Stimulated activated memory B cell treated with anti-CD40 and anti-IgM and Interleukin-4, amounts not matched to agents 10 μg/mL and 1 μg/mL and 100 μg/mL, for 72 hours (primary cell): ENCODE data around the gene AURKA.
"Not testable (repeated sequence)": the region's sequence is repeated elsewhere in the genome, so short reads cannot be mapped to it uniquely, and the experiment has no call there.

Experiments used
- ATAC-seq: fragments of 150-1000 bp; cut with Tn5 transposase; 2 replicates; pipeline ENCODE4 v1.10.0; 2021
- H3K27ac Mint-ChIP-seq: one replicate; pipeline ENCODE4 v1.8.0; 2022; ENCODE audit warnings: mild to moderate bottlenecking, mixed read lengths
- H3K27me3 Mint-ChIP-seq: one replicate; pipeline ENCODE4 v1.8.0; 2022; ENCODE audit warnings: mixed read lengths
- H3K36me3 Mint-ChIP-seq: one replicate; pipeline ENCODE4 v1.8.0; 2022; ENCODE audit warnings: mixed read lengths
- H3K4me1 Mint-ChIP-seq: one replicate; pipeline ENCODE4 v1.8.0; 2022; ENCODE audit warnings: mixed read lengths
- H3K4me3 Mint-ChIP-seq: one replicate; pipeline ENCODE4 v1.8.0; 2022; ENCODE audit warnings: mild to moderate bottlenecking, moderate library complexity, mixed read lengths
- H3K9me3 Mint-ChIP-seq: one replicate; pipeline ENCODE4 v1.8.0; 2022; ENCODE audit warnings: mixed read lengths

The AURKA gene

DNA sequence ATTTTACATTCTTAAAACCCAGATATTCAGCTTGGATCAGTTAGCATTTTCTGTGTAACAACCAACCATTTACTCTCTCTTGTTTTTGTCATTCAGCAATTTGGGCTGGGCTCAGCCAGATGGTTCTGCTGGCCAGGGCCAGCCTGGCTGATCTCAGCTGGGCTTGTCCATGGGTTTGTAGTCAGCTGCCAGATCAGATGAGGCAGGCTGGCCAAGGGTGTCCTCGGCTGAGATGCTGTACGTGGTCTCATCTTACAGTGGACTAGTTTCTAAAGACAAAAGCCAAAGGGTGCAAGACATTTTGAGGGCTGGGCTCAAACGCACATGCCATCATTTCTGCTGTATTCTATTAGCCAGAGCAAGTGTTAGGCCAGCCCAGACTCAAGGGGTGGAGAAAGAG is 49.2 kb downstream of the AURKA start:
- no peak for ATAC-seq

GRCh38 chr20:56336709-56337108 is 55.3 kb downstream of the AURKA start:
- not testable (repeated sequence) for H3K9me3 Mint-ChIP-seq, H3K4me1 Mint-ChIP-seq, ATAC-seq, H3K36me3 Mint-ChIP-seq, H3K27ac Mint-ChIP-seq, H3K4me3 Mint-ChIP-seq
- peaks cover 60% of the 10 kb centered on the region for H3K27me3 Mint-ChIP-seq

More for the DNA sequence above, 49.2 kb downstream of the AURKA start:
- H3K27me3 Mint-ChIP-seq, result peaks cover 88% of the 10 kb centered on the region
- no peak overlapping the region for H3K4me3 Mint-ChIP-seq
- no peaks in the 10 kb centered on the region for H3K36me3 Mint-ChIP-seq
- H3K4me1 Mint-ChIP-seq, result peaks cover 5% of the 10 kb centered on the region
- H3K27ac Mint-ChIP-seq, result no peak overlapping the region
- H3K9me3 Mint-ChIP-seq, result no peaks in the 10 kb centered on the region

DNA sequence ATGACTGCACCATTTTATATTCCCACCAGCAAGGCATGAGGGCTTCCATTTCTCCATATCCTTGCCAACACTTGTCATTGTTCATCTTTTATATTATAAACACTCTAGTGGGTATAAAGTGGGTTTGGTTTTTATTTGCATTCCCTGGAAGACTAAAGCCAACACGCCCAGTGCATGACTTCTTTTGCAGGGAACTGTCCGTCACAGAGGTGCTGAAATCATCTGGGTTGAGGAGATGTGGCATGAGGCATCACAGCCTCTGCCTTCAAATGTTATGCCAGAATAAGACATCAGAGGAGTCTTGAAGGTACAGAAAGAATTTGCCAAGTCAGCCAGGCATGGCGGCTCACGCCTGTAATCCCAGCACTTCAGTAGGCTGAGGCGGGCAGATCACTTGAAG is 63.2 kb downstream of the AURKA start:
- peaks cover 10% of the 10 kb centered on the region for H3K9me3 Mint-ChIP-seq
- no peaks in the 10 kb centered on the region for H3K36me3 Mint-ChIP-seq
- H3K27ac Mint-ChIP-seq, result no peak overlapping the region
- H3K4me3 Mint-ChIP-seq, result no peak overlapping the region
- no peak for ATAC-seq
- peaks cover 27% of the 10 kb centered on the region for H3K27me3 Mint-ChIP-seq
- no peaks in the 10 kb centered on the region for H3K4me1 Mint-ChIP-seq

- Mint-ChIP-seq H3K36me3 (no peaks in the 10 kb centered on the region), H3K4me3 (no peak overlapping the region), H3K4me1 (no peaks in the 10 kb centered on the region), H3K27me3 (peaks cover 21% of the 10 kb centered on the region), H3K9me3 (peaks cover 2% of the 10 kb centered on the region), H3K27ac (no peak overlapping the region)
- ATAC-seq, result no peak
Observed at GRCh38 chr20:56324806-56325205, 67.2 kb downstream of the AURKA start.

DNA sequence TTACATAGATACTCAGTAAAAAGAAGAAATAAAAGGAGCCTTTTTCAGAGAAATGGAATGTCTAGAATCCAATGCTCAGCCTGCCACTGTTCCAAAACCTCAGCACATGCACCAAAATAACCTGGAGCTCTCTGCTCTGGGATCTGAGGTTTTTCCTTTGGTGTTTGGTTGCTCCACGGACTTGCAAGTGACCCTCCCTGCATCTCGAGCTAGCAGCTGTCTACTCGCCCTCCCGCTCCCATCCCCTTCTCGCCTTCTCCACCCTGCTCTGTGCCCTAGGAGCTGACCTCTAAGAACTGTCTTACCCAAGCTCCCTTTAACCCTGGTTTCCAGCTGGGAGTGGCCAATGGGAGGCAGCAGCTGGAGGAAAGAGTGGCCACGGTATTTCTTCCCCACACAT is 68.4 kb downstream of the AURKA start:
- H3K9me3 Mint-ChIP-seq, result peaks cover 5% of the 10 kb centered on the region
- H3K36me3 Mint-ChIP-seq, result no peaks in the 10 kb centered on the region
- peaks cover 32% of the 10 kb centered on the region for H3K27me3 Mint-ChIP-seq
- no peak overlapping the region for H3K4me3 Mint-ChIP-seq
- H3K4me1 Mint-ChIP-seq, result peaks cover 6% of the 10 kb centered on the region
- ATAC-seq, result no peak
- H3K27ac Mint-ChIP-seq, result no peak overlapping the region

DNA sequence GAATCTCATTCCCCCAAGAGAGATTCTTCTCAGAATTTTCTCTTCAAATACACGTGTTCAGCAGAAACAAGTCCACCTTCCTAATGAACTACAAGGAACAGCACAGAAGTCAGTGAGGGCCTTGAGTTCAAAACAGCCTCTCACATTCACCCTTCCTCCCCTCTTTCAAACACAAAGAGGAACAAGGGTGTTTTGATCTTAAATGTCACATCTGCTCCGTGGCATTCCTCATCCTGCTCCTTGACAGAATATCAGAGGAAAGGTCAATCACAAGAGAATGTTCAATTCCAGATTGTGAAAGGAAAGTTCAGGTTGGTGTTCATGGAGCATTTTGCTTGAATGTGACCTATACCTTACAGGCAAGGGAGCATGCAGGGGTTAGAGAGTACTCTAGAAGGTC is 68.8 kb downstream of the AURKA start:
- no peaks in the 10 kb centered on the region for H3K36me3 Mint-ChIP-seq
- no peak overlapping the region for H3K27ac Mint-ChIP-seq
- peaks cover 6% of the 10 kb centered on the region for H3K4me1 Mint-ChIP-seq
- no peak for ATAC-seq
- H3K27me3 Mint-ChIP-seq, result peaks cover 37% of the 10 kb centered on the region
- peaks cover 5% of the 10 kb centered on the region for H3K9me3 Mint-ChIP-seq
- H3K4me3 Mint-ChIP-seq, result no peak overlapping the region

- ATAC-seq, result no peak
- Mint-ChIP-seq H3K36me3 (no peaks in the 10 kb centered on the region), H3K4me1 (peaks cover 6% of the 10 kb centered on the region)
Observed at GRCh38 chr20:56322681-56323080, 69.3 kb downstream of the AURKA start.

More at GRCh38 chr20:56322681-56323080, 69.3 kb downstream of the AURKA start:
- Mint-ChIP-seq H3K9me3 (peaks cover 3% of the 10 kb centered on the region), H3K4me3 (no peak overlapping the region), H3K27ac (no peak overlapping the region), H3K27me3 (peaks cover 42% of the 10 kb centered on the region)
